T-helper 2 cell treated with Interferon-gamma antibody and Interleukin-4, amounts not matched to agents 100 ng/mL and 5 ng/mL, for 36 hours (primary cell): ENCODE data around the gene ACSL3. TPM values are rescaled to one million over a fixed set of nuclear protein-coding genes. Genes with fewer than 3 reads are reported as not detected.

Experiments
- intact Hi-C: fragments of 100-400 bp; cut with micrococcal nuclease; formaldehyde crosslinking; loops from one replicate; pipeline ENCODE4 v1.15.1; 2023
- total RNA-seq: library from RNA; stranded (reverse); gene quantifications from 2 replicates; pipeline ENCODE4 v1.2.3, GENCODE V29; 2022

The ACSL3 gene
- total RNA-seq, 1 donor from 2014 or later, result 58.2 TPM

DNA sequence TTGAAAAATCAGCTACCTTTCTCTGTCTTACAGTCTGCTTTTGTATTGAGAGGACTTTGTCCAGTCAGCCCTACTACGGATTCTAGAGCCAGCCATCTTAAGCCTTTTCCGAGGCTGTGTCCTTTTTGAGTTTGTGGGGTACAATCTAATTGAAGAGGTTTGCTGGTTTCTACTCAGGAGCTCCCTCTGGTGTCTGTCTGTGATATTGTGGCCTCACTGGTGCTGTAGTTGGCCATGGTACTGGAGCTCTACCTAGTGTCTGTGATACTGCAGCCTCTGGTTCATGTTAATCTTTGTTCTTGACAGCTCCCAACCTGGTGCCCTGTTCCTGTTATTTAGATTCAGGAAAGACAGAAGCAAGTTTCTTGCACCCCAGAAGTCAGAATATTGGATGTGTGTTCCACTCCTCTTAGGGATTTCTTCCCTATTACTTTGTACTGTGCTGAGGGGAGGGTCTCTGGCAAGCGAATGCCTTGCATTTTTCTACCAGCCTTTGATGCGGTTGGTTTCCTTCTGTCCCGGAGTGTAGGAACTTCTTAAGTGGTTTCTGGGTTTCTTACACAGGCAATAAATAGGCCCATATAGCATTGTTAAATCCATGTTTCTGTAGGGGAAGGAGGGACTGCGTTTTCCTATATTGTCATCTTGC is 78.5 kb downstream of the ACSL3 start:
- intact Hi-C loops, result loop anchor here (1.0 kb wide), 2 partner anchors 231 to 249 kb away; no protein-coding TSS in a partner anchor

DNA sequence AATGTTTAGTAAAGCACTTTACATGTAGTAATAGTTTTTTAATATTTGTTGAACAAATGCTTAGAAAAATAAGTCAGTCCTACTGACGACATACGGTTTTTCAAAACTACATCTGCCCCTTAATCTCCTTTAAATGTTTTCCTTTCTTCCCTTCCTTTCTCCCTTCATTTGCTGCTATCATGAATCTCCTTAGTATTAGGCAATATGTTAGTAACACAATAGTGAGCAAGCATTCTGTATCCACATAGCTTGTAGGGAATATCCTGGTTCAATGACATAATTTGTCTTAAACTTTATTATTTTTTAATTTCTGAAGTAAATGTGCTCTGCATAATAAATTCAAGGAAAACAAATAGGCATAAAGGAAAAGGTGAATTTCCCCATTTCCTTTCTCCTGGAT is 79.1 kb downstream of the ACSL3 start:
- intact Hi-C loops, result loop anchor here (1.0 kb wide), 2 partner anchors 232 to 250 kb away; no protein-coding TSS in a partner anchor

DNA sequence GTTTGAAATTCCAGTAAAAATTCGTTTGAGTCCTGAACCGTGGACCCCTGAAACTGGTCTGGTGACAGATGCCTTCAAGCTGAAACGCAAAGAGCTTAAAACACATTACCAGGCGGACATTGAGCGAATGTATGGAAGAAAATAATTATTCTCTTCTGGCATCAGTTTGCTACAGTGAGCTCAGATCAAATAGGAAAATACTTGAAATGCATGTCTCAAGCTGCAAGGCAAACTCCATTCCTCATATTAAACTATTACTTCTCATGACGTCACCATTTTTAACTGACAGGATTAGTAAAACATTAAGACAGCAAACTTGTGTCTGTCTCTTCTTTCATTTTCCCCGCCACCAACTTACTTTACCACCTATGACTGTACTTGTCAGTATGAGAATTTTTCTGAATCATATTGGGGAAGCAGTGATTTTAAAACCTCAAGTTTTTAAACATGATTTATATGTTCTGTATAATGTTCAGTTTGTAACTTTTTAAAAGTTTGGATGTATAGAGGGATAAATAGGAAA is 80.7 kb downstream of the ACSL3 start:
- intact Hi-C loops, result no loop called here

DNA sequence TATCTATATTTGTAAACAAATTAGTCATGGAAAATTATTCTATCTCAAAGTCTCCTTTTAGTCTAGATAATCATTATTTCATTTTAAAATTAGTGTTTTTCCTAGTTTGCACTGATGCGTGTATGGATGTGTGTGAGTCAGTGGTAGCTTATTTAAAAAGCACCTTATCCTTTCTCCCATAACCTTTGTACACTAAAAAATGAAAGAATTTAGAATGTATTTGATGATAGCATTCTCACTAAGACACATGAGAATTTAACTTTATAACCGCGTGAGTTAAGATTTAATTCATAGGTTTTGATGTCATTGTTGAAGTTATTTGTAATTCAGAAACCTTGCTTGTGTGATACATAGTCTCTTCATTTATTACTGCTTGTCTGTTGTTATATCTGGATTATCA is 81.7 kb downstream of the ACSL3 start:
- intact Hi-C loops, result no loop called here

DNA sequence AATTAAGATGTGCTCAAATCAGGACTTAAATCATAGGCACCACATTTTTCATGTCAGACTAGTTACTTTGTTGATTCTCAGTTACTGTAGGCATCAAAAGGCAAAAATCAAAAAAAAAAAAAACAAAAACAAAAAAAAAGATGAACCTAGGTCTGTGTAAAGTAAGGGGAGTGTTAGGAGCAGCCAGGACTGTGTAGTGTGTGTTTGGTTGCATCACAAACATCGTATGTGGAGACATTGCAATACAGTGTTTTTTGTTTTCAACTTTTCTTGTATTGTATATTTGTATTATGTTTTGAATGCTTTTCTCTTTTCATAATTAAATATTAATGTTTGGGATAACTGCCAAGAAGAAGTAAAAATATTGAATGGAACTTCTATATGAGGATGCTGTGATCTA is 82.1 kb downstream of the ACSL3 start:
- intact Hi-C loops, result no loop called here

DNA sequence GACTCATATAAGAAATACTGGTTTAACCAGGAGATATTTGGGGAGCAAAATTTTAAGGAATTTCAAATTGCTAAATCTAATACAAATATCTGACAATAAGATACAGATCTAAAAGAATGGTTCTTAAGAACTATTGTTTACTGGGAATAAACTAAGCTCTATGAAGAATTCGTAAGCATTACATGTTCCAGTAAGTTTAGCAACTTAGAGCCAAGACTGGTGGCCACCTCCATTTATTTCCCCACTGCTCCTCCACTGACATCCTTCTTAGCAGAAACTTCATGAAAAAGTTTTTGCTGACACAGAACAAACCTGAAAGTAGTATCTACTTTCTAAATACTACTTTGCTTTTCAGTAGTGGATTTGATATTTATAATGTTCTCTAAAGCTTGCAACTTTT is 83.0 kb downstream of the ACSL3 start:
- intact Hi-C loops, result no loop called here

DNA sequence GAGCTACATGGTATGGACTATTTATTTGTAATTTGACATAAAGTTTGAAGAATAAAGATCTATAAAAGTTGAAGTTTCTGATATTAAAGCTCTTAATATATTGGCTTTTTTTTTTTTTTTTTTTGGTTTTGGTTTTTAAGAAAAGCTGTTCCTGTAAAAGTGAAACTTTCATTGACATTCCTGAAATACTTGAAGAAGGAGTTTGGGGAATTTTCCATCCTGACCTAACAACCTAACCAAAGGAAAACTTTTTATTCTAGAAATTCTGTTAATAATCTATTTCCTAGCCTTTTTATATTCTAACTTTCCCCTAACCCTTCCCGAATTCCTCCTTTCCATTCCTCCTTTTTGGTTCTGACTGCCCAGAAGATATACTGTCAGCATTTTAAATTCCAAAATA is 83.7 kb downstream of the ACSL3 start:
- intact Hi-C loops, result no loop called here

DNA sequence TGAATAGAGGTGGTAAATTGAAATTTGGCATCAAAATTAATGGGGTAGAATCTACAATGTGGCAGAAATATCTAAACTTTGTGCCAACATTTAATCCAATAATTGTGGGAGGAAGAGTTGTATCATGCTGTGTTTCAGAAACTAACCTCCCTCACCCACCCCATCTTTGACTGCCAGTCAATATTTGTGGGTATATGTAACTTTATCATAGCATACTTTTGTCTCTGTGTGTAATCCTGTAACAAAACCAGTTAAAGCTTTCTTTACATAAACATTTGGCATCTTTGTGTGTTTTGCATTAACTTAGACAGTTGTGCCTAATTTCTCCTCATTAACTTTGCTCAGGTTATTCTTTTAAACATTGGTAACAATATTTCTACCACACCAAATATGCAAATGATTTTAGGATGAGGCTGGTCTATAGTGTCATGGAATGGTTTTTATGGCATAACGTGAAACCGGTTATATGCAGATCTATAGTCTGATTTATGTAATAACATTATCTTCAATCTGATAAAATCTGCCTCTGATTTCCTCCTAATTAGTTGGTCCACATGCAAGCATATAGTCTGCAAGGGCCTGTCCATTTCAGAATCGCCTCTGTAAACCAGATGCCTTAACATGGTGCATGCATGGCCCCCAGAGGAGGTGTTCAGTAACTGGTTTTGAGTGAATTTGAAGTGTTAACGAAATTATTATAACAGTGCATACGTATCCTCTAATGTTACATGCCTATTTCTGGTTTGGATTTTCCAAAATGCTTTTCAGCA is 84.3 kb downstream of the ACSL3 start:
- intact Hi-C loops, result no loop called here

DNA sequence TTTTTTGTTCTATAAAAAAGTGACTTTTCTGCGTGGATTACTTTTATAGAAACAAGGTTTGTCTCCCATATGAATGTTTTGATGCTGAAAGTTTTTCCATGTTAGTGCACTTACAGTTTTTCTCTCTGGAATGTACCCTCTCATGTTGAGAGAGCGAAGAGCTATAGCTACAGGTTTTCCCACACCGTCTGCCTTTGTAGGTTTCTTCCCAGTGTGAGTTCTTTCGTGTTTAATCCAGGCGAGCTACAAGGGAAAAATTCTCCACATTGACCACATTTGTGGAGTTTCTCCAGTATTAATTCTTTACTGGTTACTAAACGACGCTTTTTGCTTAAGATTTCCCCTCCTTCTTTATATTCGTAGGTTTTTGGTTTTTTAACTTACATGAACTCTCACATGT is 85.1 kb downstream of the ACSL3 start:
- intact Hi-C loops, result no loop called here

DNA sequence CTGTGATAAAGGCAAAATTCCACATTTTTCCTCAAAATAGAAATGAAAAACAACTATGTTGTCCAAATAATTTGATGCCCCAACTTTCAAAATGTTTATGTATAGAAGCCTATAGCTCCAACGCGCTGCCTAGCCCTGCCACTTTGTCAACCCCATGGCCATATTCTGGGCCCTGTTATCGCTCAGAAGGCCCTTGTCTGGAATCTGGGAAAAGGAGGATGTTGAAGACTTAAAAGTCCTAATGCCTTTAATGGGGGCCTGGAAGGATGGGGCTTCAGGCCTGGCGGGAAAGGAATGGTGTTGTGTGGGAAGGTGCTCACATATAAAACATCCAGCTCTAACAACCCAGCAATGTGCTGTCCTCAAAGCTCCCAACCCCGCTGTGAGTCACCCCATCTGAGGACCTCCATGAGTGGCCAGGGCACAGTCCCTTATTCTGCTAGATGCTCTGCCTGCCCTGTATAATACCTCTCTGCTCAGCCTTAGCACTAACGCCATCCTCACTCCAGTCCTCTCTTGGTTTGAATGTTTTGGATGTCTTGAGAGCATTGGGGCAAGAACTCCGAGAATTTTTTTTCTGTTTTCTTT is 86.0 kb downstream of the ACSL3 start:
- intact Hi-C loops, result no loop called here

DNA sequence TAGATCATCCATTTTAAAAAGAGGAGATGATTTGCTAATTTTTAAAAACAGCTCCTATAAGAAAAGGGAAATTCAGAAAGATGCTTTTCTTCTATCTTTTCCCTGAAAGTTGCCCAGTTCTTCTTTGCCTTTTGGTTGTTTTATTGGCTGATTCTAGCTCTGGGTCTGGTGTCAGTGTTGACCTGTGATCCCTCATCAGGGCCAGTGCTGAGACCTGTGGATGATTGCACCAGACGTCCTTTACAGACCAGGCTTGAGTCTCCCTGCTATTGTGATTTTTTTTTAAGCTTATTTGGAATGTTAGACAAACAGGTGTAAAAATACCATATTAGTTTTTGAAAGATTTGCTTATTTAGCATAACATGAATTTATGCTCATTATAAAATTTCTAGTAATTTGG is 88.2 kb downstream of the ACSL3 start:
- intact Hi-C loops, result no loop called here

DNA sequence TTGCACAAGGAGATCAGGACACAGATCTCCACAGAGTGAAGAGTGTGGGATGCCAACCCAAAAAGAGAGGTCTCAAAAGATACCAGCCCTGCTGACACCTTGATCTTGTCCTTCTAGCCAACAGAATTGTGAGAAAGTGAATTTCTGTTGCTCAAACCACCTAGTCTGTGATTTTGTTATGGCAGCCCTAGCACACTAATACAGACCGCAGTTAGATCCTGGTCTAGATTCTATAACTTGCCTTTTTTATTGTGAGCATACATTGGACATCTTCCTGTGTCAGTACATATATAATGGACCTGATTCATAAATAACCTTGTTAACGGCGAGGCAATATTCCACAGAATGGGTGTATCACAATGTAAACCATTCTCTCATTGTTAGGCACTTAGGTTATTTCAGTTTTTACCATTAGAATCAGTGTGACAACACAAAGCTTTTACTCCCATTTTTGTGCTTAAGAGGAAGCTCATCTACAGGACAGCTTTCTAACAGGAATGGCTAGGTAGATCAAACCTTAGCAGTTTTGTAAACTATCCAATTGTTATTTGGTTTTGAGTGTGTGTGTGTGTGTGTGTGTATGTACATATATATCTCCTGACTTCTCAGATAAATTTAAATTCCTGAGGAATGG is 89.0 kb downstream of the ACSL3 start:
- intact Hi-C loops, result no loop called here

DNA sequence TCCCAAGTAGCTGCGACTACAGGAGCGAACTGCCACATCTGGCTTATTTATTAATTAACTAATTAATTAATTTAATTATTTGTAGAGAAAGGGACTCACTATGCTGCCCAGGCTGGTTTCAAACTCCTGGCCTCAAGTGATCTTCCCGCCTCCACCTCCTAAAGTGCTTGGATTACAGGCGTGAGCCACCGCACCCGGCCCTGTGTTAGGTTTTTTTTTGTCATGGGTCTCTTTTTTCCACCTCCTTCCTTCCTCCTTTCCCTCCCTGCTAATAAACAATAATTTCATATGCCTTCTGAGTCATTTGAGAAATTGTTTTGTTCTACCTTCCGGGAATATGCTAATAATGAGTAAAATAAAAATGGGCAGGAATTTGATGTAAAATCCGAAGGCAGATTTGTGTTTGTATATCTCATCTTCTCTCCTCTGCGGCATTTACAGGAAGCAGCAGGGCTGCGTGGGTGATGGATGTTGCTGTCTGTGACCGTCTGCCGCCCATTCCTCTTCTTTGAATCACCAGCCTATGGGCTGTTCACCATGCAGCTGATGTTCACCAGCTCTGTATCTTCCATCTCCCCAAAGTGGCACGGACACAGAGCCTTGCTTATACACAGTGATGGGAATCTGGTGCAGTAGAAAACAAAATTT is 89.9 kb downstream of the ACSL3 start:
- intact Hi-C loops, result no loop called here

DNA sequence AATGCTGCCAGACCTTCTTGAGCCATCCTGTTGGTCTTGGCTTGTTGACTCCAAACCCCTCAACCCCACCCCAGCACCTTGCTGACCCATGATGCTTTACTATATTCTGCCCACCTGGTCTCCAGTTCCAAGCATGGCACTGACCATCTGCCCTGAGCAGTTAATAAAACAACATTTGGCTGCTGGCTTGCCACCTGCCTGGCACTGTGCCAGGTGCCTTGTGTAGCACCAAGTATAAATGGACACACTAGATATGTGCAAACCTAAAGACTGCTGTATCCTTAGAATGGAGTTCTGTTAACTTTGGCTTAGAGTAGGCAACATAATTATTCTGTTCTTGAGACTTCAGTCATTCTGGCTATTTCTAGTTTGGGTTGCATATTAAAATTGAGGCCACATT is 91.4 kb downstream of the ACSL3 start:
- intact Hi-C loops, result no loop called here

DNA sequence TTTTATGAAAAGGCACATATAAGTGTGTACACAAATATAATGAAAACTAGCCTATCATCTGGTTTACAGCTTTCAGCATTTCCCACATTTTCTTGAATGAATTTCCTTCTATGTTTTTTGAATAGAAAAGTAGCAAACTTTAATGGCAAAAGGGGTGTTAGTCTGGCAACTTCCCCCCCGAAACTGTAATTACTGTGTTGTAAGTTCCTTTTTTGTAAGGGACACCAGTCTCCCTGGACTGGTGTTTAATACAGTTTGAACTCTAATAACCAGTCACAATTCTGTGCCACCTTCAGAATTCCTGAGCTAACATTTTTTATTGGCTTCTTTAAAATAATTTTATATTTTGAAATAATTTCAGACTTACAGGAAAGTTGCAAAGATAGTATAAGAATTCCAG is 94.2 kb downstream of the ACSL3 start:
- intact Hi-C loops, result no loop called here

DNA sequence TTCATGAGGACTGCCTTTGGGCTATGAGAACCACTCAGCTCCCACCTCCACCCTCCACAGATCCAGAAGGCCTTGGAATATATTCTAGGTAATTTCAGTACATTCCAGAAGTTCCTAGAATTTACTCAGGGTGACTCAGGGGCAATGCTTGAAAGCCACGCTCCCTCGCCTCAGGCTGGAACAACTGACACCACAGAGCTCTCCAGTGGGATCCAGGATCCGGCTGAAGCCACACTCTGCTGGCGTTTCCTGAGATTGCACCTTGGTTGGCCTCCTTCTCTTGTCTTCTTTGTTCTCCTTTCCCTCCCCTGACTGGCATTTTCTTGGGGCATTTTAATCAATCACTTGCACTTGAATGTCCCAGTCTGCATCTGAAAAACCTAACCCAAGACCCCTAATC is 98.5 kb downstream of the ACSL3 start:
- intact Hi-C loops, result no loop called here

DNA sequence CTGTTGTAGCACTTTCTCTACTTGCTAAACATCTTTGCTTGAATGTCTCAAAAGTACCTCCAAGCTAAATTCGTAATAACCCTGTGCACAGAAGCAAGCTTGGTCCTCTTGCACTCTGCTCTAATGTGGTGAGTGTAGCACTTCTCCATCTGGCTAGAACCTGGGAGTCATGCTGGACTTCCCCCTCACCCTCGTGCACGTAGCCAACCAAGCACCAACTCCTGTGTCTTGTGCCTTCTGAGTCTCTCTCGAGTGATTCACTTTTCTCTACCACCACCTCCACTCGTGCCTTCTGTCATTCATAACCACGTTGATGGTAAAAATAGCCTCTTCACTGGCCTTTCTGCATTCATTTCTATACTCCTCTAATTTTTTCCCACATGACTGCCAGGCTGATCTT is 99.3 kb downstream of the ACSL3 start:
- intact Hi-C loops, result no loop called here

DNA sequence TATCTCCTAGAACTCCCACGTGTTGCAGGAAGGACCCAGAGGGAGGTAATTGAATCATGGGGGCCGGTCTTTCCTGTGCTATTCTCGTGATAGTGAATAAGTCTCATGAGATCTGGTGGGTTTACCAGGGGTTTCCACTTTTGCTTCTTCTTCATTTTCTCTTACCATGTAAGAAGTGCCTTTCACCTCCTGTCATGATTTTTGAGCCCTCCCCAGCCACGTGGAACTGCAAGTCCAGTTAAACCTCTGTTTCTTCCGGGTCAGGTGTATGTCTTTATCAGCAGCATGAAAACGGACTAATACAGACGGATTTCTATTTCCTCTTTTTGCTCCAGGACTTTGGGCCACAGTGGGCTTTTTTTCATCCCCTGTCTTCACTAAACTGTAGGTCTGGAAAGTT is 102.8 kb downstream of the ACSL3 start:
- intact Hi-C loops, result no loop called here

DNA sequence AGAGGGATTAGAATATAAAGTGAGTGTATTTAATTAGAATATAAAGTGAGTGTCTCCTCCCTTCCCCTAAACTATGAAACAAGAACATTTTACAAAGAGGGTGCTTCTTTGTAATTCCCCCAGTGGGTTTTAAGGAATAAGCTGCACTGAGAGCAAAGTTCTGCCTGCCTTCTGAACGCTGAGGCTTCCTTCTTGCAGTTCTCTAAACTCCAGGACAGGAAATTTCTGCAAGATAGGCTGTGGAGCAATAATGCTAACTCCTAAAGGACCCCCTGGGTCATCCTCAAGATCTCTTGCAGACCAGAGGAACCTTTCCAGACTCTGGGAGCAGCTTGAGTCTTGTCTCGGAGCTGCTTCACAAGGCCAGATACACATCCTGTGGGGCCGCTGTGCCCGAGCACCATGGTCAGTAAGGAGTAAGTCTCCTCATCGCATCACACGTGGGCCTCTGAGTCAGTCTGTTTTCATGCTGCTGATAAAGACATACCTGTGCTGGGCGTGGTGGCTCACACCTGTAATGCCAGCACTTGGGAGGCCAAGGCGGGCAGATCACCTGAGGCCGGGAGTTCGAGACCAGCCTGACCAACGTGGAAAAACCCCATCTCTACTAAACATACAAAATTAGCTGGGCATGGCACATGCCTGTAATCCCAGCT is 103.7 kb downstream of the ACSL3 start:
- intact Hi-C loops, result no loop called here

DNA sequence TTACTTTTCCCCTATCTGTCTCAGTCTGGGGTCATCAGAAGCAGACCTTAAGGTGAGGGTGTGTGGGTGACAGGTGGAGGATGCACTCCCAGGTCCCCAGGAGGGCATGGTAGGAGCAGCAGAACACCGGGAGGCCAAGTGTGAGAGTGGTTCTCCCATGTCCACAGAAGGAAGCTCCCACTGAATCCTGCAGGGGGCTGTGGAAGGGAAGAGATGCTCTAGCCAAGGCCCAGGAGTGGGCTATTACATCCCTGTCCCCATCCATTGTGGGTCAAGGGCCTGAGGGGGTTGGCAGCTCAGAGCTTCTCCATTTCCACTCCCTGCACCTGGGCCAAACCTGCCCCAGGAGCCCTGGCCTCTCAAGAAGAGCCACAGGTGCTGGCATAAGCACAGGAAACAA is 104.7 kb downstream of the ACSL3 start:
- intact Hi-C loops, result no loop called here
